Measurements from ENCODE around the gene F2R. TPM values are rescaled to one million over a fixed set of nuclear protein-coding genes. Genes with fewer than 3 reads are reported as not detected.

The F2R gene
- total and polyA plus RNA-seq, 9 of the 15 experiments (the other 6 are each of a cell fraction or from before 2014, with no cell fraction given), result 4.0 to 34.7 (median 15.1) TPM

DNA sequence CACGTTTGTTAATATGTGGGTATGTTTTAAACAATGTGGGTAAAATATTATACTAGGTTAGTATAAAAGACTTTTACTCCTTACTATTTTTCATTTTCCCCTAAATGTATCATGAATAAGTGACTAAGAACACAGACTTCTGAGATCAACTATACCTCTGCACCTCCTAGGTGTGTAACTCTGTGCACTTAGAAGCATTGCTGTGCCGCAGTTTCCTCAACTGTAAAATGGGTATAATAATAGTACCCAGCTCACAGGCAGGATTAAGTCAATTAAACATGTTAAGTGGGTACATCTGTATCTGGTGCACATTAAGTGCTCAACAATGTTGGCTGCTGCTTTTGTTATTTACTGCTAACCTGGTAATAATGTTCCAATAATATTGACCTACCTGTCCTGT lies 21.6 kb upstream of the F2R start (continued):
- TF ChIP-seq, protein P1, sequence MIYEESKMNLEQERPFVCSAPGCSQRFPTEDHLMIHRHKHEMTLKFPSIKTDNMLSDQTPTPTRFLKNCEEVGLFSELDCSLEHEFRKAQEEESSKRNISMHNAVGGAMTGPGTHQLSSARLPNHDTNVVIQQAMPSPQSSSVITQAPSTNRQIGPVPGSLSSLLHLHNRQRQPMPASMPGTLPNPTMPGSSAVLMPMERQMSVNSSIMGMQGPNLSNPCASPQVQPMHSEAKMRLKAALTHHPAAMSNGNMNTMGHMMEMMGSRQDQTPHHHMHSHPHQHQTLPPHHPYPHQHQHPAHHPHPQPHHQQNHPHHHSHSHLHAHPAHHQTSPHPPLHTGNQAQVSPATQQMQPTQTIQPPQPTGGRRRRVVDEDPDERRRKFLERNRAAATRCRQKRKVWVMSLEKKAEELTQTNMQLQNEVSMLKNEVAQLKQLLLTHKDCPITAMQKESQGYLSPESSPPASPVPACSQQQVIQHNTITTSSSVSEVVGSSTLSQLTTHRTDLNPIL (CRISPR knock-in tag; IDR thresholded peaks at IDR 0.05), result no peak
- TF ChIP-seq ZNF584 (CRISPR knock-in tag; IDR thresholded peaks at IDR 0.05; ENCODE audit: low read depth) (no peak), RBM25 (IDR thresholded peaks at IDR 0.05; ENCODE audit: low read depth, low read length, severe bottlenecking) (peak; percentile 74)
- TF ChIP-seq, protein P2, sequence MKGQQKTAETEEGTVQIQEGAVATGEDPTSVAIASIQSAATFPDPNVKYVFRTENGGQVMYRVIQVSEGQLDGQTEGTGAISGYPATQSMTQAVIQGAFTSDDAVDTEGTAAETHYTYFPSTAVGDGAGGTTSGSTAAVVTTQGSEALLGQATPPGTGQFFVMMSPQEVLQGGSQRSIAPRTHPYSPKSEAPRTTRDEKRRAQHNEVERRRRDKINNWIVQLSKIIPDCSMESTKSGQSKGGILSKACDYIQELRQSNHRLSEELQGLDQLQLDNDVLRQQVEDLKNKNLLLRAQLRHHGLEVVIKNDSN (CRISPR knock-in tag; IDR thresholded peaks at IDR 0.05), result no peak
- TF ChIP-seq, protein P3, sequence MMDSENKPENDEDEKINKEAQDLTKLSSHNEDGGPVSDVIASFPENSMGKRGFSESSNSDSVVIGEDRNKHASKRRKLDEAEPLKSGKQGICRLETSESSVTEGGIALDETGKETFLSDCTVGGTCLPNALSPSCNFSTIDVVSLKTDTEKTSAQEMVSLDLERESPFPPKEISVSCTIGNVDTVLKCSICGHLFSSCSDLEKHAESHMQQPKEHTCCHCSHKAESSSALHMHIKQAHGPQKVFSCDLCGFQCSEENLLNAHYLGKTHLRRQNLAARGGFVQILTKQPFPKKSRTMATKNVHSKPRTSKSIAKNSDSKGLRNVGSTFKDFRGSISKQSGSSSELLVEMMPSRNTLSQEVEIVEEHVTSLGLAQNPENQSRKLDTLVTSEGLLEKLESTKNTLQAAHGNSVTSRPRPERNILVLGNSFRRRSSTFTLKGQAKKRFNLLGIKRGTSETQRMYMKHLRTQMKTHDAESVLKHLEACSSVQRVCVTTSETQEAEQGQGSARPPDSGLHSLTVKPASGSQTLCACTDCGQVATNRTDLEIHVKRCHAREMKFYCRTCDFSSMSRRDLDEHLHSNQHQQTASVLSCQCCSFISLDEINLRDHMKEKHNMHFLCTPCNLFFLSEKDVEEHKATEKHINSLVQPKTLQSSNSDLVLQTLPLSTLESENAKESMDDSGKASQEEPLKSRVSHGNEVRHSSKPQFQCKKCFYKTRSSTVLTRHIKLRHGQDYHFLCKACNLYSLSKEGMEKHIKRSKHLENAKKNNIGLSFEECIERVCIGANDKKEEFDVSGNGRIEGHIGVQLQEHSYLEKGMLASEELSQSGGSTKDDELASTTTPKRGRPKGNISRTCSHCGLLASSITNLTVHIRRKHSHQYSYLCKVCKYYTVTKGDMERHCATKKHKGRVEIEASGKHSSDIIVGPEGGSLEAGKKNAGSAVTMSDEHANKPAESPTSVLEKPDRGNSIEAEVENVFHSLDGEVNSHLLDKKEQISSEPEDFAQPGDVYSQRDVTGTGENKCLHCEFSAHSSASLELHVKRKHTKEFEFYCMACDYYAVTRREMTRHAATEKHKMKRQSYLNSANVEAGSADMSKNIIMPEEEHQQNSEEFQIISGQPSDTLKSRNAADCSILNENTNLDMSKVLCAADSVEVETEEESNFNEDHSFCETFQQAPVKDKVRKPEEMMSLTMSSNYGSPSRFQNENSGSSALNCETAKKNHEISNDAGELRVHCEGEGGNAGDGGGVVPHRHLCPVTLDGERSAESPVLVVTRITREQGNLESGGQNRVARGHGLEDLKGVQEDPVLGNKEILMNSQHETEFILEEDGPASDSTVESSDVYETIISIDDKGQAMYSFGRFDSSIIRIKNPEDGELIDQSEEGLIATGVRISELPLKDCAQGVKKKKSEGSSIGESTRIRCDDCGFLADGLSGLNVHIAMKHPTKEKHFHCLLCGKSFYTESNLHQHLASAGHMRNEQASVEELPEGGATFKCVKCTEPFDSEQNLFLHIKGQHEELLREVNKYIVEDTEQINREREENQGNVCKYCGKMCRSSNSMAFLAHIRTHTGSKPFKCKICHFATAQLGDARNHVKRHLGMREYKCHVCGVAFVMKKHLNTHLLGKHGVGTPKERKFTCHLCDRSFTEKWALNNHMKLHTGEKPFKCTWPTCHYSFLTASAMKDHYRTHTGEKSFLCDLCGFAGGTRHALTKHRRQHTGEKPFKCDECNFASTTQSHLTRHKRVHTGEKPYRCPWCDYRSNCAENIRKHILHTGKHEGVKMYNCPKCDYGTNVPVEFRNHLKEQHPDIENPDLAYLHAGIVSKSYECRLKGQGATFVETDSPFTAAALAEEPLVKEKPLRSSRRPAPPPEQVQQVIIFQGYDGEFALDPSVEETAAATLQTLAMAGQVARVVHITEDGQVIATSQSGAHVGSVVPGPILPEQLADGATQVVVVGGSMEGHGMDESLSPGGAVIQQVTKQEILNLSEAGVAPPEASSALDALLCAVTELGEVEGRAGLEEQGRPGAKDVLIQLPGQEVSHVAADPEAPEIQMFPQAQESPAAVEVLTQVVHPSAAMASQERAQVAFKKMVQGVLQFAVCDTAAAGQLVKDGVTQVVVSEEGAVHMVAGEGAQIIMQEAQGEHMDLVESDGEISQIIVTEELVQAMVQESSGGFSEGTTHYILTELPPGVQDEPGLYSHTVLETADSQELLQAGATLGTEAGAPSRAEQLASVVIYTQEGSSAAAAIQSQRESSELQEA (IDR thresholded peaks at IDR 0.05; ENCODE audit: low read depth), result no peak
